Pancreas (tissue), 10 donors: Measurements from ENCODE around the gene RFT1. TPM values are rescaled to one million over a fixed set of nuclear protein-coding genes. Genes with fewer than 3 reads are reported as not detected.

Experiments
- ATAC-seq, 4 donors: fragments of 200-7000 bp; cut with Tn5 transposase; one replicate each; pipeline versions ENCODE4 v1.8.0 to v1.9.1; 2020; ENCODE audit warnings: mild to moderate bottlenecking in 4 of 4, moderate library complexity in 4 of 4
- DNase-seq, 6 donors: peaks; one replicate each; pipeline ENCODE4 v3.0.0-alpha.2; 2020
- FAIRE-seq: peaks from 2 replicates; lab custom pipeline; 2012; peaks lifted over from hg19 to GRCh38; lab: Jason Lieb, UNC
- H3K27ac ChIP-seq, 4 donors: fragments of 200-600 bp; sonication (generic); 1 replicate in 3 of 4; 2 replicates in 1 of 4; pipeline versions ENCODE4 v1.5.0 to v1.8.0; 2020
- H3K27me3 ChIP-seq, 4 donors: fragments of 200-600 bp; one replicate each; pipeline ENCODE4 v1.8.0; 2021
- H3K36me3 ChIP-seq, 3 donors: fragments of 200-600 bp; sonication (generic) in 1 of 3; one replicate each; pipeline versions ENCODE4 v1.5.0 to v1.8.0; 2020 to 2021
- H3K4me1 ChIP-seq, 3 donors: fragments of 200-600 bp; one replicate each; pipeline ENCODE4 v1.8.0; 2021
- H3K4me3 ChIP-seq, 4 donors: fragments of 200-600 bp; sonication (generic) in 2 of 4; one replicate each; pipeline versions ENCODE4 v1.5.0 to v1.8.0; 2020 to 2021
- H3K9me3 ChIP-seq, 4 donors: fragments of 200-600 bp; one replicate each; pipeline ENCODE4 v1.8.0; 2021
- WGBS, 2 donors: extraction: QIAGEN DNeasy Blood & Tissue Kit; methylation state at CpG; one replicate each; pipeline ENCODE4 v1.1.7; 2013; 5-methylcytosine and 5-hydroxymethylcytosine counted together
- intact Hi-C, 3 donors: fragments of 100-400 bp; cut with DNase I; formaldehyde crosslinking; loops; one replicate each; pipeline versions ENCODE4 v1.11.1 to v1.14.2; 2022
- polyA plus RNA-seq, 2 donors: library from polyadenylated mRNA; stranded (reverse); fragments of 200-250 nt; gene quantifications; one replicate each; pipeline ENCODE4 v1.2.3, GENCODE V29; 2013
- total RNA-seq, 6 donors: library from RNA; stranded (reverse); fragmentation: NEBNext Ultra II Directional in 4 of 6; extraction: Animal tissue kit (Norgen Biotek cat#: 25700) in 4 of 6; gene quantifications; one replicate each; pipeline versions ENCODE4 v1.2.1 to v1.2.4, GENCODE V29; 2021 to 2023
- TF ChIP-seq, protein P1 (sequence below), 4 donors: fragments of 200-600 bp; sonication (generic) in 3 of 4; IDR thresholded peaks; one replicate each; pipeline versions ENCODE4 v1.5.0 to v1.8.0; 2021; ENCODE audit warnings: antibody characterized with exemption in 4 of 4
- donor health status: healthy with polysubstance abuse.
- donor health status: DM: no; HTN: no; CAD: no; lungs with moderate emphysema.
- donor health status: DM: no; HTN: no; CAD: no.
- donor health status: control.
- donor health status: control.
- donor health status: Bipolar disorder and iron deficiency.
- donor health status: DM: yes; HTN: yes; CAD: no.
- donor health status: DM: no; HTN: no; CAD: no.
- donor health status: DM: no; HTN: no; CAD: no.
- donor health status: DM: yes; HTN: yes; CAD: no.

The RFT1 gene
- total and polyA plus RNA-seq, 8 donors: 6.9 to 20.4 (median 15.0) TPM

DNA sequence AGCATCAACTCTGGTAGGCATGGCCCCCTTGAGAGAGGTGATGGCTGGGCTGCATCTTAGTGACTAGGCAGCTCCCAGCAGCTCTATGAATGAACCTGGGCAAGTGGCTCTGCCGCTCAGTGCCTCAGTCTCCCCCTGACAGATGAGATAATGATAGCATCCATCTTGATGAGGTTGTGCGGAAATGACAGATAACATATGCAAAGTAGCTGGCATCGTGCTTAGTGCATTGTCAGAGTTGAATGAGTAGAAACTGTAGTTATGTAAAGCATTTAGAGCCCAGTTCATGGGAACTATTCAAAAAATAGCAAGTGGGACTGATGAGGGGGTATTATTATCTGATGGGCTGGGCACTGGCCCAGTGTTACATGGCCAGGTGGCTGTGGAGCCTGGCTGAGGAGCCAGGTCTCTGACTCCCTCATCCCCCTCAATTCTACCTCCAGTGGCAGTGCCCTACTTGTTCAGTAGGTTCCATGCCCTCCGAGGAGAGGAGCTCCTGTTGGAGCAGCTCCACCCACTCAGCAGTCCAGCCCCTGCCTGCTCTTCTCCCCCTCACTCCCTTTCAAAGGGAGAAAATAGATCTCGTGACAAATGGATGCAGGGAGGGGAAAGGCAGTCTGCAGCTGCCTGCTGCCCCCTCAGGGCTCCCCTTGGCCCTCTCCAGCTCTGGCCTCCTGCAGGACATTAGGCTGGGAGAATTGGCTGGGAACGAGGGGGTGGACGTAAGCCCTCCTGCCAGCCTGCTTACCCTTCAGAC lies 37.4 kb upstream of the RFT1 start:
- H3K4me3 ChIP-seq: no peak overlapping the region
- H3K36me3 ChIP-seq: peaks cover 0 to 4% (median 0%) of the 10 kb centered on the region in 3 donors
- FAIRE-seq (no peak), ATAC-seq (no peak), DNase-seq (peak in 1 of 6 donors; percentile 7)
- no peaks in the 10 kb centered on the region for H3K27me3 ChIP-seq
- WGBS, 2 donors: 60 to 72% methylated on average over 7 of the region's 7 CpGs
- H3K9me3 ChIP-seq: no peaks in the 10 kb centered on the region
- TF ChIP-seq, protein P1, sequence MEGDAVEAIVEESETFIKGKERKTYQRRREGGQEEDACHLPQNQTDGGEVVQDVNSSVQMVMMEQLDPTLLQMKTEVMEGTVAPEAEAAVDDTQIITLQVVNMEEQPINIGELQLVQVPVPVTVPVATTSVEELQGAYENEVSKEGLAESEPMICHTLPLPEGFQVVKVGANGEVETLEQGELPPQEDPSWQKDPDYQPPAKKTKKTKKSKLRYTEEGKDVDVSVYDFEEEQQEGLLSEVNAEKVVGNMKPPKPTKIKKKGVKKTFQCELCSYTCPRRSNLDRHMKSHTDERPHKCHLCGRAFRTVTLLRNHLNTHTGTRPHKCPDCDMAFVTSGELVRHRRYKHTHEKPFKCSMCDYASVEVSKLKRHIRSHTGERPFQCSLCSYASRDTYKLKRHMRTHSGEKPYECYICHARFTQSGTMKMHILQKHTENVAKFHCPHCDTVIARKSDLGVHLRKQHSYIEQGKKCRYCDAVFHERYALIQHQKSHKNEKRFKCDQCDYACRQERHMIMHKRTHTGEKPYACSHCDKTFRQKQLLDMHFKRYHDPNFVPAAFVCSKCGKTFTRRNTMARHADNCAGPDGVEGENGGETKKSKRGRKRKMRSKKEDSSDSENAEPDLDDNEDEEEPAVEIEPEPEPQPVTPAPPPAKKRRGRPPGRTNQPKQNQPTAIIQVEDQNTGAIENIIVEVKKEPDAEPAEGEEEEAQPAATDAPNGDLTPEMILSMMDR (IDR thresholded peaks at IDR 0.05): no peak
- peaks cover 16 to 25% (median 18%) of the 10 kb centered on the region in 3 donors for H3K4me1 ChIP-seq
- intact Hi-C loops: no loop called here
- H3K27ac ChIP-seq: peak overlapping the region in 1 of 4 donors; percentile 39

DNA sequence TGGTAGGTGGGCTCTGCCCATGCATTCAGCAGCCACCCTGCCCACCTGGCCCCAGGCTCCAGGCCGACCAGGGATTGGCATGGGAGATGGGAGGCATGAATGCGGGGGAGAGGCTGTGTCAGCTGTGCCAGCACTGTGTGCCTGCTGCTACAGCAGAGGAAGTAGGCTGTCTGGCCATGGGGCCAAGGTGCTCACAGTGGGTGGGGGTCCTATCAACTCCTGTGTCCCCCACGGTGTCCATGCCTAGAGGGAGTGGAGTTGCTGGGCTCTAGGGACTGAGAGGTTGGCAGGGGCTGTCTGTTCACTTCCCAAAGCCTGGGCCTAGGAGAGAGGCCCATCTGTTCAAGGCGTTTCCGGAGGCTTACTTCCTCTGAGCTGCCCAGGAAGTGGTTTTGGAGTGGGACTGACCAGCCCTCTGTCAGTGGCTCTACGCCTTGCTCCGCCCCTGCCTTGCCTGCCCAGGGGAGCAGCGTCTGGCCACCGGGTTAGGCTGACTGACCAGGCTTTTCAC lies 36.6 kb upstream of the RFT1 start:
- H3K36me3 ChIP-seq: peaks cover 0 to 4% (median 0%) of the 10 kb centered on the region in 3 donors
- TF ChIP-seq, protein P1 (IDR thresholded peaks at IDR 0.05): no peak
- H3K9me3 ChIP-seq: no peaks in the 10 kb centered on the region
- no peak for FAIRE-seq
- 54 to 61% methylated on average over 9 of the region's 9 CpGs for WGBS, 2 donors
- peak in 3 of 4 donors; percentile 22 to 46 (median 39) for ATAC-seq
- peak overlapping the region in 2 of 4 donors; percentile 28 to 39 for H3K27ac ChIP-seq
- H3K4me3 ChIP-seq: no peak overlapping the region
- H3K27me3 ChIP-seq: no peaks in the 10 kb centered on the region
- peak in 1 of 6 donors; percentile 38 for DNase-seq
- peaks cover 13 to 21% (median 13%) of the 10 kb centered on the region in 3 donors for H3K4me1 ChIP-seq
- intact Hi-C loops: no loop called here

DNA sequence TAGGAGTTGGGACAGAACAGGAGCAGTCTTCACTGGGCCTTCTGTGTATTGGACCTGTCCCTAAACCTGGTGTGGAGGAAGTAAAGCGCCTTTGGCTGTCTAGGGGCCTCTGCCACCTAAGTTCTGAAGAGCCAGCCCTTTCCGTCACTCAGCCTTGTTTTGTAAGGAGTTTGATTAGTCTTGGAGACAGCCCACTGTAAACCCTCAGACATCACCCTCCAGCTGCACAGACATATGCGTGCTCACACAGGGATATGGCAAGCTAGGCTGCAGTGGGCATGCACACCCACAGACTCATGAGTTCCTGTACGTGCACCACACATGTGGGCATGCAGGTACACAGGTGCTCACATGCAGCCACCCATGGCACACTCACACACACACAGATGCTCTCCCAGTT lies 36.0 kb upstream of the RFT1 start:
- ATAC-seq (no peak), FAIRE-seq (no peak), DNase-seq (peak in 1 of 6 donors; percentile 45)
- TF ChIP-seq, protein P1 (IDR thresholded peaks at IDR 0.05): no peak
- Histone ChIP-seq H3K4me3 (no peak overlapping the region), H3K9me3 (no peaks in the 10 kb centered on the region), H3K27me3 (no peaks in the 10 kb centered on the region), H3K27ac (no peak overlapping the region), H3K36me3 (peaks cover 0 to 4% (median 0%) of the 10 kb centered on the region in 3 donors), H3K4me1 (peaks cover 8 to 14% (median 9%) of the 10 kb centered on the region in 3 donors)
- 91 to 94% methylated on average over 4 of the region's 4 CpGs for WGBS, 2 donors
- intact Hi-C loops: no loop called here

DNA sequence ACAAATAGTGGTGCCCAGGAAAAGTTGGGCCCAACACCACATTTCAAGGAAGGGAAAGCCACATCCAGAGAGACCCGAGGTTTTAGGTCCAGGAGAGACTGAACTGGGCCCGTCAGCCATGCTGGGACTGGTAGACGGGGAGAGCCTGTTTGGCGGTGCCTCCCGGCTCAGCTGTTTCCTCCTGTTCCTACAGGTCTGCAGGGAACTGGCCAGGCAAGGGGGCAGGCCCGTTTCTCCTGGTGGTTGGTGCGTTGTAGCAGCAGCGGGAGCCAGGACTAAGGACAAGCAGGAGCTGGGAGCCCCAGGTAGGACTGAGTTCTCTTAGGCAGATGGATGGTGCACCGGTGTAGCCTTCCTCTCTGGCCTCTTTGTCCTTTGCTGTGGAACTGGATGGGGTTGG lies 34.7 kb upstream of the RFT1 start:
- TF ChIP-seq, protein P1 (IDR thresholded peaks at IDR 0.05): no peak
- Histone ChIP-seq H3K36me3 (peaks cover 0 to 4% (median 0%) of the 10 kb centered on the region in 3 donors), H3K4me1 (peaks cover 6 to 17% (median 14%) of the 10 kb centered on the region in 3 donors), H3K27ac (no peak overlapping the region), H3K4me3 (no peak overlapping the region), H3K27me3 (no peaks in the 10 kb centered on the region), H3K9me3 (no peaks in the 10 kb centered on the region)
- peak in 2 of 6 donors; percentile 18 to 64 for DNase-seq
- 67 to 69% methylated on average over 9 of the region's 9 CpGs for WGBS, 2 donors
- FAIRE-seq: no peak
- intact Hi-C loops: no loop called here
- ATAC-seq: no peak
